Fibroblast of skin of left quadriceps (primary cell): Measurements from ENCODE around the gene NFIA.
"Not testable (repeated sequence)": the region's sequence is repeated elsewhere in the genome, so short reads cannot be mapped to it uniquely, and the experiment has no call there.

Source experiments
- DNase-seq, 2 experiments: peaks; one replicate each; pipeline ENCODE4 v3.0.0-alpha.2; 2013; ENCODE audit warnings: low read depth in 2 of 2

The NFIA gene

GRCh38 chr1:61058483-61059245 lies 23.7 kb upstream of the NFIA start:
- no peak for DNase-seq

GRCh38 chr1:61061601-61062000 lies 20.8 kb upstream of the NFIA start:
- not testable (repeated sequence) for DNase-seq

GRCh38 chr1:61064673-61065072 lies 17.7 kb upstream of the NFIA start:
- no peak for DNase-seq

GRCh38 chr1:61067446-61068019 lies 14.8 kb upstream of the NFIA start:
- no peak for DNase-seq

- DNase-seq = no peak
These were observed 12.3 kb upstream of the NFIA start for GRCh38 chr1:61070054-61070453.

- DNase-seq = no peak
These were observed 10.9 kb upstream of the NFIA start for GRCh38 chr1:61071205-61072130.

GRCh38 chr1:61073871-61074270 lies 8.5 kb upstream of the NFIA start:
- no peak for DNase-seq

GRCh38 chr1:61075833-61076232 lies 6.5 kb upstream of the NFIA start:
- DNase-seq = not testable (repeated sequence)

GRCh38 chr1:61076728-61077675 lies 5.4 kb upstream of the NFIA start:
- DNase-seq = peak; percentile 83

GRCh38 chr1:61077676-61078541 lies 4.5 kb upstream of the NFIA start:
- DNase-seq = peak; percentile 100

- no peak for DNase-seq
These were observed 3.6 kb upstream of the NFIA start for GRCh38 chr1:61078618-61079295.

GRCh38 chr1:61079296-61079897 lies 3.0 kb upstream of the NFIA start:
- DNase-seq = no peak

- DNase-seq = peak; percentile 60 to 71
These were observed 2.4 kb upstream of the NFIA start for GRCh38 chr1:61079898-61080336.

GRCh38 chr1:61080413-61081143 lies 1.8 kb upstream of the NFIA start:
- DNase-seq = no peak

GRCh38 chr1:61081144-61081685 lies 1.1 kb upstream of the NFIA start:
- no peak for DNase-seq

- no peak for DNase-seq
These were observed 563 bp upstream of the NFIA start for GRCh38 chr1:61081686-61082310.

- no peak for DNase-seq
These were observed 849 bp downstream of the NFIA start for GRCh38 chr1:61083013-61083806.
